Measurements from ENCODE around the gene ZBTB45. TPM values are rescaled to one million over a fixed set of nuclear protein-coding genes. Genes with fewer than 3 reads are reported as not detected.
A peak's percentile ranks its signal among the peaks of the same experiment; 100 is the strongest.

The ZBTB45 gene
- total and polyA plus RNA-seq, 3 experiments from 2014 or later: 4.8 to 16.1 (median 15.0) TPM

DNA sequence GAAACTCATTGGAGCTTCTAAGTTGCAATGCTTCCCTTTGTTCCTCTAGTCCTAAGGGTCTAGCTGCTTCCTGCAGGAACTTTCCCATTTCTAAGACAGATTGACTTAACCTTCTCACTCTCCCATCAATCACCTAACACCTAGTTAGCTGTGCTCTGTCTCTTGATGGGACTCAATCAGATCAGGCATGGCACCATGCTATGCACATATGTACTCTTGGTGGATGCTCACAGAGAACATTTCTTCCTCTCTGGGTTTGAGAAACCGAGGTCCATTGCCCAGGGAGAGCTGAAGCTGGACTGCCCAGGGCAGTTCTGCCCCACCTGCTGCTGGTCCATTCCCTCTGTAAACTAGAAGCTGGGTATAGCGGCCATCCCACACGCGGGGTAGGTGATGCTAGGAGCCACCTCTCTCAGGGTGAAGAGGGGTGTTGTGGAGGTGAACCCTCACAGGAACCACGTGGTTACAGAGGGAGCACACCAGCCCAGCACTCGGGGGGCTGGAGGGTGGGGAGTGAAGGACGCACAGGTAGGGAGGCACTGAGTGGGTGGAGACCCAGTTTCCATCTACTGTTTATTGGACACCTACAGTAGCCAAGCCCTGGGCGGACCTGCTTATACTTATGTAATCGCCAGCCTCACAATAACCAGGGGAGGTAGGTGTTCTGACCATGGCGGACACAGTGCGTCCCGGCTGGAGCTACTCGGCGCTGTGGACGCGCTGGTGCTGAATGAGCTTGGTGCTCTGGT, 41.9 kb upstream of the ZBTB45 start:
- ChIA-PET POLR2A (interaction anchor here (0.8 to 4.0 kb wide), 5 partner anchors 10 to 47 kb away, joined by 3 to 17 read pairs (median 6); partner anchors contain the start of genes MZF1, TRIM28 and ZBTB45), CTCF (interaction anchor here (1.0 to 2.6 kb wide), 5 partner anchors 8 to 47 kb away, joined by 3 to 12 read pairs (median 4); partner anchors contain the start of gene ZBTB45)
- no peaks in the 10 kb centered on the region for H3K27me3 Mint-ChIP-seq
- peaks cover 49 to 73% (median 56%) of the 10 kb centered on the region in 3 donors for H3K4me1 Mint-ChIP-seq
- H3K9me3 ChIP-seq (ENCODE audit: low read length): no peaks in the 10 kb centered on the region
- H3K27ac ChIP-seq (ENCODE audit: low read depth, low read length): peak overlapping the region; percentile 16
- DNase-seq: no peak
- peaks cover 53% of the 10 kb centered on the region for H3K4me1 ChIP-seq (ENCODE audit: insufficient read depth, low read length)
- H3K4me3 Mint-ChIP-seq: peak overlapping the region; percentile 81 to 92 (median 87)
- no peaks in the 10 kb centered on the region for H3K27me3 ChIP-seq (ENCODE audit: insufficient read depth, low read length, poor library complexity, severe bottlenecking)
- peak overlapping the region in 6 of 8 donors; percentile 8 to 99 (median 91) for H3K27ac Mint-ChIP-seq
- H3K36me3 Mint-ChIP-seq: peaks cover 0 to 23% (median 0%) of the 10 kb centered on the region in 3 donors
- peak overlapping the region; percentile 59 for H3K4me3 ChIP-seq (ENCODE audit: low read length)
- H3K36me3 ChIP-seq (ENCODE audit: insufficient read depth, low read length): peaks cover 6% of the 10 kb centered on the region
- no peaks in the 10 kb centered on the region for H3K9me3 Mint-ChIP-seq

DNA sequence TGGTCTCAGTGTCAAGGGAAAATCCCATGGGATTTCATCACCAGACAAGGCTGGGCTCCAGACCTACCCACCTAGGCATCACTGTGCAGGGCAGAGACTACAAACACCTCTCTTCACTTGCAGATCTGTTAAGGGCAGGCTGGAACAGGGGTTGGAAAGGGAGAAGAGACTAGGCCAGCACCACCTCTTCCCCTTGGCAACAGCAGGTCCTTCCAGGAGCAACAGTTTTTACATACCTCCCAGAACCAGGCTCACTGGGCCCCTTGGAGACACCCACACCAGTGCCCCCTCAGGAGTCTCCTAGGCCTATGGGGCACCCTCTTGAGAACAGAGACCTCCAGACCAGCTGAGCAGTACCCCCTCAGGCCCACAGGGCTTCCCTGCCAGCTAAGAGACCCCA, 41.3 kb upstream of the ZBTB45 start:
- POLR2A ChIA-PET: interaction anchor here (0.8 to 4.0 kb wide), 3 partner anchors 11 to 41 kb away, joined by 3 to 17 read pairs (median 6); partner anchors contain the start of genes TRIM28 and ZBTB45
- Mint-ChIP-seq H3K36me3 (peaks cover 0 to 29% (median 3%) of the 10 kb centered on the region in 3 donors), H3K9me3 (no peaks in the 10 kb centered on the region), H3K4me1 (peaks cover 55 to 78% (median 60%) of the 10 kb centered on the region in 3 donors), H3K4me3 (peak overlapping the region; percentile 50 to 100 (median 89)), H3K27ac (peak overlapping the region in 5 of 8 donors; percentile 73 to 100 (median 98)), H3K27me3 (no peaks in the 10 kb centered on the region)
- H3K9me3 ChIP-seq (ENCODE audit: low read length): no peaks in the 10 kb centered on the region
- H3K27me3 ChIP-seq (ENCODE audit: insufficient read depth, low read length, poor library complexity, severe bottlenecking): no peaks in the 10 kb centered on the region
- CTCF ChIA-PET: interaction anchor here (1.0 to 2.6 kb wide), 4 partner anchors 9 to 47 kb away, joined by 3 to 12 read pairs (median 7); partner anchors contain the start of gene ZBTB45
- peaks cover 53% of the 10 kb centered on the region for H3K4me1 ChIP-seq (ENCODE audit: insufficient read depth, low read length)
- DNase-seq: no peak
- H3K36me3 ChIP-seq (ENCODE audit: insufficient read depth, low read length): peaks cover 12% of the 10 kb centered on the region
- H3K4me3 ChIP-seq (ENCODE audit: low read length): no peak overlapping the region
- H3K27ac ChIP-seq (ENCODE audit: low read depth, low read length): no peak overlapping the region

DNA sequence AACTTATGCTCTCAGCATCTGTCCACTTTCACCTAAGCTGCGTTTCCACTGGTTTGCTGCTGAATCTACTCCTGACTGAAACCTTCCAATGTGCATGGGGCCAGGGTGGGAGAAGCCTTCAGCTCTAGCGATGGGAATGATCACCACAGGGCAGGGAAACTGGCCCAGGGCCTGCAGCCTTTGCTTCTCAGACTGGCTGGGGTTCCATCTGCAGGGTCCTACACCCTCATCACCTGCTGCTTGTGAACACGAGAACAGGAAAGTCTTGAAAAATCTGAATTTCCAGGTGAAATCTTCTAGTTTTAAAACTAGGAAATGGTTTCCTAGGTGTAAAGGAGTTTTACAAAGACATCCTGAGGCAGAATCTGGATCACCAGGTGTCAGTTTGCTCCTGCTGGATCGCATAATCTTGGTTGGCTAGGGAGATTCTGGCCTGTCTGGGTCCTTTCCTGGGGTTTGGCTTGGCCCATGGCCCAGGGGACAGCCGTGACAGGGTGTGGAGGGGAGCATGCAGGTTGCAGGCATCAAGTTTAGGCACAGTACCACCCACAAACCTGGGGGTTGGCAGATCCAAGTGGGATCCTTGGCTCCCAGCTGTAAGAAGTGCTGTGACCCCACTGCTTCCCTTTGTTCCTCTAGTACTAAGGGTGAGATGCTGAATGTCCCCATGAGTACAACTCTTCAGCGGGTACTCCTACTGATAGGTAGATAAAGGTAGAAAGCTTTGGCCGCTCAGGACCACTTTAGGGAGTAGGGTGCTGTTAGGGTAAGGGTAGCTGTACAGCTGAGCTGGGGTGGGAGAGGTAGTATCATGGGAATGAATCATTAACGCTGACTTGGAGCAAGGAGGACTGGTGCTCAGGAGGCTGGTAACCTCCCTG, 40.6 kb upstream of the ZBTB45 start:
- Histone ChIP-seq H3K27ac (ENCODE audit: low read depth, low read length) (peak overlapping the region; percentile 99), H3K36me3 (ENCODE audit: insufficient read depth, low read length) (peaks cover 12% of the 10 kb centered on the region), H3K27me3 (ENCODE audit: insufficient read depth, low read length, poor library complexity, severe bottlenecking) (no peaks in the 10 kb centered on the region), H3K9me3 (ENCODE audit: low read length) (no peaks in the 10 kb centered on the region), H3K4me3 (ENCODE audit: low read length) (peak overlapping the region; percentile 100), H3K4me1 (ENCODE audit: insufficient read depth, low read length) (peaks cover 58% of the 10 kb centered on the region)
- Mint-ChIP-seq H3K36me3 (peaks cover 0 to 35% (median 5%) of the 10 kb centered on the region in 3 donors), H3K27ac (peak overlapping the region; percentile 96 to 100 (median 98)), H3K9me3 (no peaks in the 10 kb centered on the region), H3K27me3 (no peaks in the 10 kb centered on the region), H3K4me3 (peak overlapping the region; percentile 93 to 100 (median 97)), H3K4me1 (peaks cover 57 to 82% (median 63%) of the 10 kb centered on the region in 3 donors)
- no peak for DNase-seq
- CTCF ChIA-PET: interaction anchor here (1.2 to 2.5 kb wide), 2 partner anchors 9 to 40 kb away, joined by 3 to 10 read pairs; partner anchors contain the start of gene ZBTB45
- POLR2A ChIA-PET: interaction anchor here (0.8 to 4.0 kb wide), 3 partner anchors 12 to 40 kb away, joined by 3 to 17 read pairs (median 6); partner anchors contain the start of genes TRIM28 and ZBTB45

DNA sequence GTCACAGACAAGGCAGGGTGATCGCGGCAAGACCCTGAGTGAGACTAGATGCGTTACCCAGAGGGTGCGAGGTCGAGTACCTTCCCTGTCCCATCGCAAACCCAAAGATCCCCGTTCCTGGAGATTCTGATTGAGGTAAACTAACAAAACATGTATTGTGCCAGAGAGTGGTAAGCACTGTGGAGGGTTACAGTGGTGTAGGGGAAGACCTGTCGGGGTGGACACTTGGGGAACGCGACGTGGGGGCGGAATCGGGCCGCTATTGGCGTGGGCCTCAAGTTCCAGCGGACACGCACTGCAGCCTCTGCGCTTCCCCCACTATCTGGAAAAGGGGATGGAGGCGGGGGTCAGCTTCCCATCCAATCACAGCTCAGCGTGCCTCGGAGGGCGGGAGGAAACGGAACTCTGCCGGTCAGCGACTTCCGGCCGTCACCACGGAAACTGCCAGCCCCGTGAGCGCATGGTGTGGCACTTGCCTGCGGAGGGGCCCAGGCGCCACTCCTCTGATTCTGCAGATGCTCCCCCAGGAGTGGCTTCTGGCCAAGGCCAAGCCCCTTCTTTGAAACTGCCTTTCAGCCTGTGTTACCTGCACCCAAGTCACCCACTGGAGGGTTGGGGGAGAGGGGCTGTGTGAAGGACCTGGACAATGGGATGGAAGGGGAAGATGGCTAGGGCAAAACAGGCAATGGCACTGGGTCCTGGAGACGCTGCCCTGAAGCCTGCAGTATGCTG, 39.8 kb upstream of the ZBTB45 start:
- Mint-ChIP-seq H3K9me3 (no peaks in the 10 kb centered on the region), H3K4me1 (peaks cover 61 to 87% (median 68%) of the 10 kb centered on the region in 3 donors), H3K27me3 (no peaks in the 10 kb centered on the region), H3K36me3 (peaks cover 0 to 42% (median 6%) of the 10 kb centered on the region in 3 donors), H3K27ac (peak overlapping the region; percentile 96 to 100 (median 98)), H3K4me3 (peak overlapping the region; percentile 93 to 100 (median 97))
- no peaks in the 10 kb centered on the region for H3K9me3 ChIP-seq (ENCODE audit: low read length)
- POLR2A ChIA-PET: interaction anchor here (1.4 to 4.0 kb wide), 2 partner anchors 15 to 16 kb away, joined by 7 to 17 read pairs; partner anchors contain the start of gene TRIM28
- H3K27ac ChIP-seq (ENCODE audit: low read depth, low read length): peak overlapping the region; percentile 99
- H3K4me3 ChIP-seq (ENCODE audit: low read length): peak overlapping the region; percentile 100
- DNase-seq: peak in 3 of 5 donors; percentile 46 to 69 (median 47)
- H3K27me3 ChIP-seq (ENCODE audit: insufficient read depth, low read length, poor library complexity, severe bottlenecking): no peaks in the 10 kb centered on the region
- H3K36me3 ChIP-seq (ENCODE audit: insufficient read depth, low read length): peaks cover 12% of the 10 kb centered on the region
- CTCF ChIA-PET: no interaction called here
- peaks cover 61% of the 10 kb centered on the region for H3K4me1 ChIP-seq (ENCODE audit: insufficient read depth, low read length)

DNA sequence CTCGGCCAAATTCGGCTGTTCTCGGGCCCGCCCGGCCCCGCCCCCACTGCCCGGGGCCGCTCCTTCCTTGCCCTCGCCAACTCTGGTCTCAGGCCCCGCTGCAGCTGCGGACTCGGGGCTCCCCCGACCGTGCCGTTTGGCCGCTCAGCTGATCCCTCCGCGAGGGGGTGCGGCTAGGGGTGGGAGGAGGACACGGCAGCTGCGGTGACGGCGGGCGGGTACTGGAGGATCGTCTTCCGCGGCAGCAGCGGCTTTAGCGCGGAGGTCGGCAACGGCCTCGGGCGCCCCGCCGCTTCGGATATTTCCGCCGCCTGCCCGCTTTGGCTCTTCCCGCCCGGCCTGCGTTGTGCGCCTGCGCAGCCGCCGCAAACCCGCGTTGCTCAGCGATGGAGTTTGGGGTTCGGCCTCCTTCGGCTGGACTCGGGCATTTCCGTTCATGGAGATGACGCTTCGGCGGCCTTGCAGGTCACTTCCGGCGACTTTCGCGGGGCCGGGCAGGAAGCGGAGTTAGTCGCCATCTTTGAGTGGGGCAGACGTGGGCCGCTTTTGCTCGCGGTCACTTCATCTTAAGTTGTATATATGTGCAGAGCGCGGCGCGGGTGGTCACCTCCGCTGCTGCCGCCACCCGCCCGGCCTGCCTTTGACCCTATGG, 39.1 kb upstream of the ZBTB45 start:
- Histone ChIP-seq H3K4me1 (ENCODE audit: insufficient read depth, low read length) (peaks cover 62% of the 10 kb centered on the region), H3K4me3 (ENCODE audit: low read length) (peak overlapping the region; percentile 100), H3K9me3 (ENCODE audit: low read length) (no peaks in the 10 kb centered on the region), H3K27me3 (ENCODE audit: insufficient read depth, low read length, poor library complexity, severe bottlenecking) (no peaks in the 10 kb centered on the region), H3K36me3 (ENCODE audit: insufficient read depth, low read length) (peaks cover 12% of the 10 kb centered on the region), H3K27ac (ENCODE audit: low read depth, low read length) (peak overlapping the region; percentile 99)
- Mint-ChIP-seq H3K9me3 (no peaks in the 10 kb centered on the region), H3K27me3 (no peaks in the 10 kb centered on the region), H3K4me1 (peaks cover 65 to 87% (median 68%) of the 10 kb centered on the region in 3 donors), H3K27ac (peak overlapping the region; percentile 96 to 100 (median 98)), H3K4me3 (peak overlapping the region; percentile 93 to 100 (median 97)), H3K36me3 (peaks cover 0 to 49% (median 8%) of the 10 kb centered on the region in 3 donors)
- DNase-seq: peak; percentile 100
- CTCF ChIA-PET: interaction anchor here (1.2 kb wide), 1 partner anchor 39 kb away, joined by 5 read pairs; the partner anchor contains the start of gene ZBTB45
- POLR2A ChIA-PET: interaction anchor here (1.0 to 1.5 kb wide), 3 partner anchors 14 to 39 kb away, joined by 4 to 12 read pairs (median 7); partner anchors contain the start of genes MZF1, TRIM28 and ZBTB45

DNA sequence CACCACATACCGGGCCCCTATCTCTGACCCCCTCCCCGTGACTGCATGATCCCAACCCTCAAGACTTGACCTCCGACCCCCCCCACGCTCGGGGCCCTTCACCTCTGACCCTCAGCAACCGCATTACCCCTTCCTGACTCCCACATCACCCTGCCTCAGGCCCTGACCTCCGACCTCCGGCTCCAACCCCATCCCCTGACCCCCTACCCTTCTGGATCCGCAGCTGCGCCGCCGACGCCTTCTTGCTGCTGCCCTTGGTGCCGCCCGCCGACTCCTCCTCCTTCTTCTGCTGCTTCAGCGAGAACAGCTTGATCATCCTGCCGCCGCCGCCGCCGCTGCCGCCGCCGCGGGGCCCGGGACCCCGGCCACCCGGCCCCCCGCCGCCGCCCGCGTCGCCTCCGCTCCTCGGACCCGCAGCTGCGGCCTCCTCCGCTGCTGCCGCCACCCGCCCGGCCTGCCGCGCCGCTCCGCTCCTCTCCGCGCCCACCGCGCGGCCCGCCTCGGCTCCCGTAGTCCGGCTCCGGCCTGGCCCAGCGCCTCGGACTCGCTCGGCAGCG, 38.5 kb upstream of the ZBTB45 start, which contains the start of gene UBE2M:
Gene UBE2M (minus strand): TSS at position 546 of the 557 bp plus-strand sequence. CDS start 230 bp downstream, at position 316.
- DNase-seq: peak in 3 of 5 donors; percentile 51 to 81 (median 56)
- ChIA-PET CTCF (interaction anchor here (1.2 kb wide), 1 partner anchor 38 kb away, joined by 5 read pairs; the partner anchor contains the start of gene ZBTB45), POLR2A (interaction anchor here (1.0 to 1.5 kb wide), 3 partner anchors 14 to 39 kb away, joined by 4 to 12 read pairs (median 7); partner anchors contain the start of genes MZF1, TRIM28 and ZBTB45)
- Histone ChIP-seq H3K4me1 (ENCODE audit: insufficient read depth, low read length) (peaks cover 60% of the 10 kb centered on the region), H3K27me3 (ENCODE audit: insufficient read depth, low read length, poor library complexity, severe bottlenecking) (no peaks in the 10 kb centered on the region), H3K36me3 (ENCODE audit: insufficient read depth, low read length) (peaks cover 12% of the 10 kb centered on the region), H3K4me3 (ENCODE audit: low read length) (peak within 1 kb of the TSS; percentile 100), H3K9me3 (ENCODE audit: low read length) (no peaks in the 10 kb centered on the region), H3K27ac (ENCODE audit: low read depth, low read length) (peak within 1 kb of the TSS; percentile 99)
- peak within 1 kb of the TSS; percentile 96 to 100 (median 98) for H3K27ac Mint-ChIP-seq
- H3K4me3 Mint-ChIP-seq: peak within 1 kb of the TSS; percentile 93 to 100 (median 97)
- no peaks in the 10 kb centered on the region for H3K27me3 Mint-ChIP-seq
- H3K36me3 Mint-ChIP-seq: peaks cover 0 to 53% (median 11%) of the 10 kb centered on the region in 3 donors
- H3K9me3 Mint-ChIP-seq: no peaks in the 10 kb centered on the region
- peaks cover 62 to 85% (median 66%) of the 10 kb centered on the region in 3 donors for H3K4me1 Mint-ChIP-seq

All from CD8-positive, alpha-beta memory T cell (primary cell).